SK-N-SH (cell line): ENCODE data around the gene RNASEH1.

Experiments
- CTCF ChIP-seq: fragments of 200-600 bp; sonication (generic); IDR thresholded peaks from 2 replicates; pipeline ENCODE4 v1.6.1; 2017; ENCODE audit warnings: antibody characterized with exemption, mild to moderate bottlenecking, moderate library complexity
- EP300 ChIP-seq, 2 experiments: IDR thresholded peaks; 2 replicates each; pipeline versions ENCODE4 v1.4.0 to v1.6.1; 2012; ENCODE audit warnings: borderline replicate concordance in 1 of 2, low read depth in 1 of 2, low read length in 1 of 2
- EZH2phosphoT487 ChIP-seq: fragments of 200-600 bp; sonication (generic); IDR thresholded peaks from 2 replicates; pipeline ENCODE4 v1.6.1; 2017; ENCODE audit warnings: low read depth, mixed run types, mild to moderate bottlenecking, antibody characterized with exemption, moderate library complexity, borderline replicate concordance
- GABPA ChIP-seq: IDR thresholded peaks from 2 replicates; pipeline ENCODE4 v1.4.0; 2012; ENCODE audit warnings: low read depth, mild to moderate bottlenecking
- JUND ChIP-seq: IDR thresholded peaks from 2 replicates; pipeline ENCODE4 v1.4.0; 2012
- POLR2AphosphoS5 ChIP-seq: IDR thresholded peaks from 2 replicates; pipeline ENCODE4 v1.6.1; 2012; ENCODE audit warnings: low read depth, low read length
- RAD21 ChIP-seq: IDR thresholded peaks from 2 replicates; pipeline ENCODE4 v1.6.1; 2012; ENCODE audit warnings: mild to moderate bottlenecking, low read length
- REST ChIP-seq: IDR thresholded peaks from 2 replicates; pipeline ENCODE4 v1.6.1; 2012; ENCODE audit warnings: mild to moderate bottlenecking, low read depth, low read length, moderate library complexity
- SMC3 ChIP-seq: IDR thresholded peaks from 2 replicates; pipeline ENCODE4 v1.6.1; 2012; ENCODE audit warnings: low read depth, low read length, improper control_type of control experiment
- TAF1 ChIP-seq: IDR thresholded peaks from 2 replicates; pipeline ENCODE4 v1.6.1; 2012; ENCODE audit warnings: low read depth, mild to moderate bottlenecking, low read length, moderate library complexity, borderline replicate concordance
- YY1 ChIP-seq: IDR thresholded peaks from 2 replicates; pipeline ENCODE4 v1.4.0; 2012; ENCODE audit warnings: low read depth, mild to moderate bottlenecking

- TF ChIP-seq CTCF (no peak), GABPA (no peak), RAD21 (no peak), EZH2phosphoT487 (no peak), POLR2AphosphoS5 (no peak), REST (no peak), SMC3 (no peak), YY1 (no peak), EP300 (IDR thresholded peaks at IDR 0.05; ENCODE audit: borderline replicate concordance in 1 of 2, low read depth in 1 of 2, low read length in 1 of 2) (no peak), TAF1 (no peak), JUND (no peak)
Observed at GRCh38 chr2:3504741-3505140, 53.4 kb downstream of the RNASEH1 start.
